ENCODE measurements around the gene FXYD1.

The FXYD1 gene

GRCh38 chr19:35136977-35137702 is 1.5 kb upstream of the FXYD1 start:
- POLR2A ChIA-PET, result no interaction called here
- CTCF ChIA-PET, result interaction anchor here (1.2 kb wide), 1 partner anchor 13 kb away, joined by 3 read pairs; no protein-coding TSS in a partner anchor
- TF ChIP-seq CTBP1 (IDR thresholded peaks at IDR 0.05; ENCODE audit: borderline replicate concordance) (no peak), NFRKB (IDR thresholded peaks at IDR 0.05) (no peak), ELF4 (IDR thresholded peaks at IDR 0.05) (no peak), FOXK2 (IDR thresholded peaks at IDR 0.05) (no peak), PKNOX1 (IDR thresholded peaks at IDR 0.05) (no peak), SUZ12 (IDR thresholded peaks at IDR 0.05) (no peak), BHLHE40 (IDR thresholded peaks at IDR 0.05; ENCODE audit: borderline replicate concordance) (no peak), ZNF384 (IDR thresholded peaks at IDR 0.05) (no peak), TARDBP (IDR thresholded peaks at IDR 0.05) (no peak), SP1 (IDR thresholded peaks at IDR 0.05) (no peak), HDGF (IDR thresholded peaks at IDR 0.05; ENCODE audit: borderline replicate concordance) (no peak), LEF1 (IDR thresholded peaks at IDR 0.05; ENCODE audit: borderline replicate concordance) (no peak), ARNT (IDR thresholded peaks at IDR 0.05) (no peak), L3MBTL2 (conservative IDR thresholded peaks at IDR 0.05) (no peak), FOXA1 (IDR thresholded peaks at IDR 0.05) (no peak), FOXM1 (IDR thresholded peaks at IDR 0.05; ENCODE audit: borderline replicate concordance) (no peak)
- no peak for DNase-seq (ENCODE audit: extremely low spot score)

- POLR2A ChIA-PET, result interaction anchor here (1.5 kb wide), 1 partner anchor 129 kb away, joined by 4 read pairs; the partner anchor contains the start of gene USF2
- no peak for DNase-seq (ENCODE audit: extremely low spot score)
- TF ChIP-seq FOXK2 (IDR thresholded peaks at IDR 0.05), result no peak
- no peak for TF ChIP-seq CTBP1 (IDR thresholded peaks at IDR 0.05; ENCODE audit: borderline replicate concordance)
- TF ChIP-seq LEF1 (IDR thresholded peaks at IDR 0.05; ENCODE audit: borderline replicate concordance), result no peak
- no peak for TF ChIP-seq ELF4 (IDR thresholded peaks at IDR 0.05)
- no peak for TF ChIP-seq FOXA1 (IDR thresholded peaks at IDR 0.05)
- TF ChIP-seq BHLHE40 (IDR thresholded peaks at IDR 0.05; ENCODE audit: borderline replicate concordance), result no peak
- no peak for TF ChIP-seq SUZ12 (IDR thresholded peaks at IDR 0.05)
- TF ChIP-seq TARDBP (IDR thresholded peaks at IDR 0.05), result no peak
- TF ChIP-seq FOXM1 (IDR thresholded peaks at IDR 0.05; ENCODE audit: borderline replicate concordance), result no peak
- CTCF ChIA-PET, result interaction anchor here (1.1 to 1.4 kb wide), 2 partner anchors 13 to 96 kb away, joined by 3 to 5 read pairs; no protein-coding TSS in a partner anchor
These were observed 1.8 kb downstream of the FXYD1 start for GRCh38 chr19:35140207-35140961.

- ChIA-PET POLR2A (interaction anchor here (0.9 to 1.5 kb wide), 6 partner anchors 11 to 128 kb away, joined by 3 to 7 read pairs (median 4); partner anchors contain the start of genes FXYD5 and USF2), CTCF (interaction anchor here (0.7 to 1.4 kb wide), 7 partner anchors 11 to 126 kb away, joined by 3 to 7 read pairs (median 3); partner anchors contain the start of gene FXYD5)
- DNase-seq (ENCODE audit: extremely low spot score), result peak; percentile 99
- TF ChIP-seq L3MBTL2 (conservative IDR thresholded peaks at IDR 0.05), result no peak
- TF ChIP-seq ELF4 (IDR thresholded peaks at IDR 0.05), result no peak
- TF ChIP-seq ZNF384 (IDR thresholded peaks at IDR 0.05), result no peak
- no peak for TF ChIP-seq HDGF (IDR thresholded peaks at IDR 0.05; ENCODE audit: borderline replicate concordance)
- TF ChIP-seq FOXM1 (IDR thresholded peaks at IDR 0.05; ENCODE audit: borderline replicate concordance), result no peak
- TF ChIP-seq TARDBP (IDR thresholded peaks at IDR 0.05), result no peak
- no peak for TF ChIP-seq ARNT (IDR thresholded peaks at IDR 0.05)
These were observed 2.6 kb downstream of the FXYD1 start for GRCh38 chr19:35140962-35141836.

GRCh38 chr19:35141837-35142605 is 3.4 kb downstream of the FXYD1 start:
- TF ChIP-seq ARNT (IDR thresholded peaks at IDR 0.05) (no peak), FOXA1 (IDR thresholded peaks at IDR 0.05) (no peak), SP1 (IDR thresholded peaks at IDR 0.05) (no peak), BHLHE40 (IDR thresholded peaks at IDR 0.05; ENCODE audit: borderline replicate concordance) (no peak), HDGF (IDR thresholded peaks at IDR 0.05; ENCODE audit: borderline replicate concordance) (no peak), SUZ12 (IDR thresholded peaks at IDR 0.05) (no peak), PKNOX1 (IDR thresholded peaks at IDR 0.05) (no peak), ELF4 (IDR thresholded peaks at IDR 0.05) (no peak), CTBP1 (IDR thresholded peaks at IDR 0.05; ENCODE audit: borderline replicate concordance) (no peak), L3MBTL2 (conservative IDR thresholded peaks at IDR 0.05) (no peak), FOXM1 (IDR thresholded peaks at IDR 0.05; ENCODE audit: borderline replicate concordance) (no peak)
- ChIA-PET CTCF (interaction anchor here (0.7 to 1.1 kb wide), 6 partner anchors 11 to 125 kb away, joined by 3 to 7 read pairs (median 3); partner anchors contain the start of gene FXYD5), POLR2A (interaction anchor here (0.9 to 1.5 kb wide), 6 partner anchors 10 to 127 kb away, joined by 3 to 7 read pairs (median 4); partner anchors contain the start of genes FXYD5 and USF2)
- no peak for DNase-seq (ENCODE audit: extremely low spot score)
